Activated CD8-positive, alpha-beta memory T cell treated with anti-CD3 and anti-CD28 coated beads, Interleukin-2, amount 50 U/mL, for 48 hours (primary cell): ENCODE data around the gene ITM2C.

Experiments used
- DNase-seq: peaks from one replicate; pipeline ENCODE4 v3.0.0-alpha.2; 2020

Gene ITM2C

DNA sequence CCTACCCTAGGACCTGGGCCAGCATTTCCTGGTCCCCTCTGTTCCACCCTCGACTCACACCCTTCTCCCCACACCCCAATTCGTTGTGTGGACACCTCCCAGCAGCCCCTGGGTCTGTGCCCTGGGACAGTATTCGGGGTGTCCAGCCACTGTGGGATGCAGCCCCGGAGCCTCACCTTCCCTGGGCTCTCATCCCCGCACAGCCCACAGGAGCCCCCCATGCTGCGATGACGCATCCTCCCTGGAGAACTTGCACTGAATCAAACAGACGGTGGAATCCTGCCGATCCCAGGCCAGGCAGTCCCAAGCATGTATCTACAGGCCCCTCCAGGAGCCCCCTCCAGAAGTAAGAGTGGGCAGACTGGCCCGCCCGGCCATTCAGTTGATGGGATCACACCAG lies 9.7 kb downstream of the ITM2C start:
- DNase-seq: peak; percentile 51

- peak; percentile 51 for DNase-seq
These were observed 10.1 kb downstream of the ITM2C start for GRCh38 chr2:230874876-230875275.

- peak; percentile 50 for DNase-seq
These were observed 10.9 kb downstream of the ITM2C start for GRCh38 chr2:230875347-230876315.

- peak; percentile 54 for DNase-seq
These were observed 12.5 kb downstream of the ITM2C start for GRCh38 chr2:230877116-230877758.

DNA sequence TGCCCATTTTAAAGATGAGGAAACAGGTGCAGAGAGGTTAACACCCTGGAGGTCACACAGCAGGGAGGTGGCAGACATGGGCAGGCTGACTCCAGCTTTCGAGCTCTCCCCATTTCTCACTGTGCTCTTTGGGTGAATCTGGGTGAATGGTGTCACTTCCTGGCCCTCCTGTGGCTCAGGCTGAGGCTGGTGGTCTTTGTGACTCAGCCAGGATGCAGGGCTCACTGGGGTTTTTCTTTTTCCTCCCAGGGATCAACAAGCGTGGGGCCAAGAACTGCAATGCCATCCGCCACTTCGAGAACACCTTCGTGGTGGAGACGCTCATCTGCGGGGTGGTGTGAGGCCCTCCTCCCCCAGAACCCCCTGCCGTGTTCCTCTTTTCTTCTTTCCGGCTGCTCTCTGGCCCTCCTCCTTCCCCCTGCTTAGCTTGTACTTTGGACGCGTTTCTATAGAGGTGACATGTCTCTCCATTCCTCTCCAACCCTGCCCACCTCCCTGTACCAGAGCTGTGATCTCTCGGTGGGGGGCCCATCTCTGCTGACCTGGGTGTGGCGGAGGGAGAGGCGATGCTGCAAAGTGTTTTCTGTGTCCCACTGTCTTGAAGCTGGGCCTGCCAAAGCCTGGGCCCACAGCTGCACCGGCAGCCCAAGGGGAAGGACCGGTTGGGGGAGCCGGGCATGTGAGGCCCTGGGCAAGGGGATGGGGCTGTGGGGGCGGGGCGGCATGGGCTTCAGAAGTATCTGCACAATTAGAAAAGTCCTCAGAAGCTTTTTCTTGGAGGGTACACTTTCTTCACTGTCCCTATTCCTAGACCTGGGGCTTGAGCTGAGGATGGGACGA lies 13.2 kb downstream of the ITM2C start:
- DNase-seq: peak; percentile 78

DNA sequence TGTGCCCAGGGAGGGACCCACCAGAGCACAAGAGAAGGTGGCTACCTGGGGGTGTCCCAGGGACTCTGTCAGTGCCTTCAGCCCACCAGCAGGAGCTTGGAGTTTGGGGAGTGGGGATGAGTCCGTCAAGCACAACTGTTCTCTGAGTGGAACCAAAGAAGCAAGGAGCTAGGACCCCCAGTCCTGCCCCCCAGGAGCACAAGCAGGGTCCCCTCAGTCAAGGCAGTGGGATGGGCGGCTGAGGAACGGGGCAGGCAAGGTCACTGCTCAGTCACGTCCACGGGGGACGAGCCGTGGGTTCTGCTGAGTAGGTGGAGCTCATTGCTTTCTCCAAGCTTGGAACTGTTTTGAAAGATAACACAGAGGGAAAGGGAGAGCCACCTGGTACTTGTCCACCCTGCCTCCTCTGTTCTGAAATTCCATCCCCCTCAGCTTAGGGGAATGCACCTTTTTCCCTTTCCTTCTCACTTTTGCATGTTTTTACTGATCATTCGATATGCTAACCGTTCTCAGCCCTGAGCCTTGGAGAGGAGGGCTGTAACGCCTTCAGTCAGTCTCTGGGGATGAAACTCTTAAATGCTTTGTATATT lies 14.0 kb downstream of the ITM2C start:
- DNase-seq: peak; percentile 49

- DNase-seq: peak; percentile 41
These were observed 14.6 kb downstream of the ITM2C start for GRCh38 chr2:230879271-230879882.

DNA sequence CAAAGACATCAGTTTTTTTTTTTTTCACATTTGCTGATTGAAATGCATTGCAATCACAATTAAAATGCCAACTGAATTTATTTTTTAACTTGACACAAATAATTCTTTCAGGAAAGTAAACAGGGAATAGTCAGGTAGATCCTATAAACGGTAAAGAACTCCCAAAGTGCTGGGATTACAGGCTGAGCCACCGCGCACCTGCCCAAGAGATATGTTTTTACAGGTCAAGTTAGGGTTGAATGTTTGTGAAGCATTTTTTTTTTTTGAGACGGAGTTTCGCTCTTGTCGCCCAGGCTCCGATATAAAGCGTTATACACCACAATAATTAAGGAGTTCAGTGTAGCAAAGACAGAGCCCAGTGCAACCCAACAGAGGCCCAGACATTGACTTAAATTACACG lies 15.1 kb downstream of the ITM2C start:
- peak; percentile 10 for DNase-seq

- DNase-seq: peak; percentile 20
These were observed 17.1 kb downstream of the ITM2C start for GRCh38 chr2:230881840-230882239.

DNA sequence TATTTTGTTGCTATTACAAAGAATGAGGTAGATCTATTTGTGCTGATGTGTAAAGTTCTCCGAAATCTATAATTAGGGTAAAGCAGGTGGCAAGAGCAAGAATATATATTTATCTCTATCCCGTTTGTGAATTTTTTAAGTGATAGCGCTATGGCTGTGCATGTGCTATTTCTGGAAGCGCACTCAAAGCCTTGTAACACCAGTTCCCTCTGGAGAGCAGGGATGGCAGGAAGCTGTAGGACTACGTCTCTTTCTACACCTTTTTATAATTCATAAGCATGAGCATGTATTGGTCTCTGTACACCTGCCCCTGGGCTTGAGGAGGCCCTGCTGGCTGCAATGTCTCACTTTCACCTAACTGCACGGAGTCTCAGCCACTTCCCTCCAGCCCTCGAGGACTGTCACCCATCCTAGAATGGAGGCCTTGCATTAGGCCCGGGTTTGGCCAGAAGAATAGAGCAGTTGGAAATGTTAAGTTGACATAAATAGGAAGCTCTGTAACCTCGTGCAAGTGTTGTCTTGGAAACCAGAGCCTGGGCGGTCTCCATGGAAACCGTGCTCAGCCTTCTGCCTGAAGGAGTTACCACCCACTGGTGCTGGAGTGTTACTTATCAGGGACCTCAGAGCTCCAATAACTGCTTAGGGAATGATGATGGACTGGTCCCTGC lies 20.9 kb downstream of the ITM2C start:
- no peak for DNase-seq

DNA sequence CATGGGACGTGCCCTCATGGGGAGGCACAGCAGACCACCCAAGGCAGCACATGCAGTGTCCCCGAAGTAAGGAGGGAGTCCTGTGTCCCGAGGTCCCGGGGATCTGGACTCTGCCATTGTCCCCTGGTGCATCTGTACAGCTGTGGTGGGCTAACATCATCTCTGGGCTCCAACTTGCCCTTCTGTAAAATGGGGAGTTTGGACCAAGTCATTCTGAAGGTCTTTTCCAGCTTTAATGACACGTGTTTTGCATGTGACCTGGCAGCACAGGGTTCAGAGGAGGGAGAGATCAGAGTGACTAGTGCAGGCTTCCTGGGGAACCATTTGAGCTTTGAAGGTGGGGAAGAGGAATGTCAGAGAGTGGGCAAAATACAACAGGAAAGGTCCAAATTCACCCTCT lies 21.5 kb downstream of the ITM2C start:
- DNase-seq: no peak

DNA sequence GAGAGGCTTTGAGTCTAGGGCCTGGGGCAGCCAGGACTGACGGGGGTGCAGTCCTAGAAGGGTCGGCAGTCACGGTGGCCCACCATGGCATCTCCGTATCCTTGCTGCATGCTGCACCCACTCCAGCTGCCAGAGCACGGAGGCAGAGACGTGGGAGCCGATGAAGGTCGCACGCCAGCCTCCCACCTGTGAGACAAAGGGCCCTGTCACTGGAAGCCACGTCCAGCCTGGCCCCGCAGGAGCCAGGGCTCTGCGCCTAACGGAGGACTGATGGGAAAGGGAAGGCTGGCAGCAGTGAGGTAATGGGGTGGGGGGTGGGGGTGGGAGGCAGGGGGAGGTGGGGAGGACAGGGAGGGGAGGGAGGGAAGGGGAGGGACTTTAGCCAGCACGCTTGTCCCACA lies 21.9 kb downstream of the ITM2C start:
- no peak for DNase-seq

- no peak for DNase-seq
These were observed 22.6 kb downstream of the ITM2C start for GRCh38 chr2:230887342-230887741.

DNA sequence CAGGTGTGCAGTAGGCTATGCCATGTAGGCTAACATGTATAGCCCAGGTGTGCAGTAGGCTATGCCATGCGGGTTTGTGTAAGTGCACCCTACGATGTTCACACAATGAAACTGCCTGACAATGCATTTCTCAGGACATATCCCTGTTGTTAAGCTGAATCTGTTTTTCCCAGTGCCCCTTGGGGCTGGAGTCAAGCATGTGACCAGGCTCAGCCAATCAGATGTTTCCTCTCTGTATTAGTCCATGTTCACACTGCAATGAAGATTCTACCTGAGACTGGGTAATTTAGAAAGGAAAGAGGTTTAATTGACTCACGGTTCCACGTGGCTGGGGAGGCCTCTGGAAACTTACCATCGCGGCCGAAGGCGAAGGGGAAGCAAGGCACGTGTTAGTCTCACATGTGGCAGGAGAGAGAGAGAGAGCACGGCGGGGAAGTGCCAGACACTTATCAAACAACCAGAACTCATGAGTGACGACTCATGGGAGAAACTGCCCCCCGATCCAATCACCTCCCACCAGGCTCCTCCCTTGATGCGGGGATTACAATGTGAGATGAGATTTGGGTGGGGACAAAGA lies 24.2 kb downstream of the ITM2C start:
- no peak for DNase-seq

DNA sequence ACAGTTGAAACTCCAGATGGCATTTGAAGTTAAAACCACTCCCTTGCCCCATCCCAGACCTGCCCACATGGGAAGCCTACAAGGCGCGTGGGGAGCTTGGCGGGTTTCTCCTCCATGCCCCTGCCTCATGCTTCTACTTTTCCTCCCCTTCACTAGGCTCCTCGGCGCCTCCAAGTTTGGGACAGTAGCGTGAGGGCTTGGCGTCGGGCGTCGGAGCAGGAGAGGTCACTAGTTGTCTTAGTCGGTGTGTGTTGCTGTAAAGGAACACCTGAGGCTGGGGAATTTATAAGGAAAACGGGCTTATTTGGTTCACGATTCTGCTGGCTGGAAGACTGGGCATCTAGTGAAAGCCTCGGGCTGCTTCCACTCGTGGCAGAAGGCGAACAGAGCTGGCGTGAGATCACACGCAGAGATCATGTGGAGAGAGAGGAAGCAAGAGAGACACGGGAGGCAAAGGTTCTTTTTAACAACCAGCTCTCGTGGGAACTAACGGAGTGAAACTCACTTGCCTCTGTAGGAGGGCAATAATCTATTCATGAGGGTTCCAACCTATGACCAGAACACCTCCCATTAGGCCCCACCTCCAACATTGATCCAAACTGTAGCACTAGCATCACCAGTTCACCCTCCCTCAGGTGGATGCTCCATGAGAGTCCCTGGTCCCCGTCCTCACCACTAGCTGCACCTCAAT lies 25.3 kb downstream of the ITM2C start:
- no peak for DNase-seq

- DNase-seq: no peak
These were observed 25.9 kb downstream of the ITM2C start for GRCh38 chr2:230890646-230891045.

- no peak for DNase-seq
These were observed 26.3 kb downstream of the ITM2C start for GRCh38 chr2:230891064-230891463.

DNA sequence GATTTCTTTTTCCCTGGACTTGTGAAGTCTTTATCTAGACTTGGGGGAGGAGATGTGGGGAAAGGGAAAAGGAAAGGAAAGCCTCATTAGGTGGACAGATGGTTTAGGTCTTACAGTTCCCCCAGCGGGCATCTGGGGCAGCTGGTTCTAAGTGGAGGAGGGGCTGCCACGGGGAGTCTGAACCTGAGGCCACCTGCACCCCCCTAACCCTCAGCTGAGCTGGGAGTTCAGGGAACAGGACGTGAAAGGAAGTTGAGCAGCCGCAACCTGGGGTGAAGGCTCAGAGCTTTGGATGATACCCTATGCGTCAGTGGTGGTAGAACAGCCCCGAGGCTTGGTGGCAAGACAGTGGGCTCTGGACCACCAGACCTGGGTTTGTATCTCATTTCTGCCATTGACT lies 26.8 kb downstream of the ITM2C start:
- no peak for DNase-seq

- DNase-seq: peak; percentile 53
These were observed 28.6 kb downstream of the ITM2C start for GRCh38 chr2:230893338-230893737.

- peak; percentile 55 for DNase-seq
These were observed 29.4 kb downstream of the ITM2C start for GRCh38 chr2:230893841-230894781.
